ENCODE measurements around the gene WBP11. TPM values are rescaled to one million over a fixed set of nuclear protein-coding genes. Genes with fewer than 3 reads are reported as not detected.

The WBP11 gene
- total RNA-seq, 1 donor from 2014 or later: 53.5 TPM

- TF ChIP-seq CTCF (IDR thresholded peaks at IDR 0.05): no peak
- no peak for TF ChIP-seq EZH2 (IDR thresholded peaks at IDR 0.05)
- TF ChIP-seq EZH2phosphoT487 (IDR thresholded peaks at IDR 0.05): no peak
- H3K27me3 Mint-ChIP-seq (ENCODE audit: insufficient read depth, low read depth): no peaks in the 10 kb centered on the region
- Histone ChIP-seq H3K9me3 (ENCODE audit: low read depth) (no peaks in the 10 kb centered on the region), H3F3A (ENCODE audit: low read depth) (no peaks in the 10 kb centered on the region), H4K20me1 (ENCODE audit: low read depth) (no peaks in the 10 kb centered on the region), H3K4me3 (no peak overlapping the region), H3K27ac (no peak overlapping the region), H3K27me3 (no peaks in the 10 kb centered on the region), H3K4me2 (no peak overlapping the region), H3K9ac (no peak overlapping the region), H2AFZ (replicated peaks) (no peak overlapping the region), H3K36me3 (no peaks in the 10 kb centered on the region), H3K79me2 (ENCODE audit: low read depth) (no peaks in the 10 kb centered on the region), H3K4me1 (no peaks in the 10 kb centered on the region)
- no peaks in the 10 kb centered on the region for H3K36me3 Mint-ChIP-seq
- no peak overlapping the region for H3K4me3 Mint-ChIP-seq
- DNase-seq (ENCODE audit: low spot score): no peak
- H3K9me3 Mint-ChIP-seq: no peaks in the 10 kb centered on the region
- no peak overlapping the region for H3K27ac Mint-ChIP-seq
- H3K4me1 Mint-ChIP-seq: peaks cover 24% of the 10 kb centered on the region
Observed at GRCh38 chr12:14849661-14850060, 46.4 kb upstream of the WBP11 start.

GRCh38 chr12:14846876-14847580 lies 43.8 kb upstream of the WBP11 start:
- Histone ChIP-seq H3K9ac (no peak overlapping the region), H3K9me3 (ENCODE audit: low read depth) (no peaks in the 10 kb centered on the region), H3K27ac (no peak overlapping the region), H3K36me3 (no peaks in the 10 kb centered on the region), H3F3A (ENCODE audit: low read depth) (no peaks in the 10 kb centered on the region), H3K4me1 (no peaks in the 10 kb centered on the region), H3K4me3 (no peak overlapping the region), H4K20me1 (ENCODE audit: low read depth) (no peaks in the 10 kb centered on the region), H3K4me2 (no peak overlapping the region), H3K27me3 (no peaks in the 10 kb centered on the region), H3K79me2 (ENCODE audit: low read depth) (no peaks in the 10 kb centered on the region), H2AFZ (replicated peaks) (no peak overlapping the region)
- TF ChIP-seq EZH2 (IDR thresholded peaks at IDR 0.05) (no peak), EZH2phosphoT487 (IDR thresholded peaks at IDR 0.05) (no peak), CTCF (IDR thresholded peaks at IDR 0.05) (no peak)
- Mint-ChIP-seq H3K27ac (no peak overlapping the region), H3K4me3 (no peak overlapping the region), H3K36me3 (no peaks in the 10 kb centered on the region), H3K9me3 (no peaks in the 10 kb centered on the region), H3K27me3 (ENCODE audit: insufficient read depth, low read depth) (no peaks in the 10 kb centered on the region), H3K4me1 (peaks cover 20% of the 10 kb centered on the region)
- no peak for DNase-seq (ENCODE audit: low spot score)

GRCh38 chr12:14846042-14846587 lies 42.8 kb upstream of the WBP11 start:
- H3K4me3 ChIP-seq: no peak overlapping the region
- H3K9ac ChIP-seq: no peak overlapping the region
- H3K4me3 Mint-ChIP-seq: no peak overlapping the region
- no peaks in the 10 kb centered on the region for H3K27me3 Mint-ChIP-seq (ENCODE audit: insufficient read depth, low read depth)
- H3K79me2 ChIP-seq (ENCODE audit: low read depth): no peaks in the 10 kb centered on the region
- H3K9me3 Mint-ChIP-seq: no peaks in the 10 kb centered on the region
- no peak for DNase-seq (ENCODE audit: low spot score)
- H4K20me1 ChIP-seq (ENCODE audit: low read depth): no peaks in the 10 kb centered on the region
- H3K27me3 ChIP-seq: no peaks in the 10 kb centered on the region
- no peaks in the 10 kb centered on the region for H3K36me3 ChIP-seq
- H3K36me3 Mint-ChIP-seq: no peaks in the 10 kb centered on the region
- H3K27ac Mint-ChIP-seq: no peak overlapping the region
- TF ChIP-seq CTCF (IDR thresholded peaks at IDR 0.05) (no peak), EZH2 (IDR thresholded peaks at IDR 0.05) (no peak), EZH2phosphoT487 (IDR thresholded peaks at IDR 0.05) (no peak)
- H2AFZ ChIP-seq (replicated peaks): no peak overlapping the region
- H3K4me1 ChIP-seq: no peaks in the 10 kb centered on the region
- H3K27ac ChIP-seq: no peak overlapping the region
- H3F3A ChIP-seq (ENCODE audit: low read depth): no peaks in the 10 kb centered on the region
- no peaks in the 10 kb centered on the region for H3K9me3 ChIP-seq (ENCODE audit: low read depth)
- H3K4me1 Mint-ChIP-seq: peaks cover 19% of the 10 kb centered on the region
- H3K4me2 ChIP-seq: no peak overlapping the region

All from neural progenitor cell (in vitro differentiated cells).